SKM-1 treated with dmso at 0.1 percent for 144 hours (cell line): ENCODE results near the gene TRIOBP.

Experiments used
- DNase-seq: peaks from one replicate; lab custom pipeline; 2025; ENCODE audit not compliant: unreplicated experiment; lab: John Stamatoyannopoulos, UW

Gene TRIOBP

DNA sequence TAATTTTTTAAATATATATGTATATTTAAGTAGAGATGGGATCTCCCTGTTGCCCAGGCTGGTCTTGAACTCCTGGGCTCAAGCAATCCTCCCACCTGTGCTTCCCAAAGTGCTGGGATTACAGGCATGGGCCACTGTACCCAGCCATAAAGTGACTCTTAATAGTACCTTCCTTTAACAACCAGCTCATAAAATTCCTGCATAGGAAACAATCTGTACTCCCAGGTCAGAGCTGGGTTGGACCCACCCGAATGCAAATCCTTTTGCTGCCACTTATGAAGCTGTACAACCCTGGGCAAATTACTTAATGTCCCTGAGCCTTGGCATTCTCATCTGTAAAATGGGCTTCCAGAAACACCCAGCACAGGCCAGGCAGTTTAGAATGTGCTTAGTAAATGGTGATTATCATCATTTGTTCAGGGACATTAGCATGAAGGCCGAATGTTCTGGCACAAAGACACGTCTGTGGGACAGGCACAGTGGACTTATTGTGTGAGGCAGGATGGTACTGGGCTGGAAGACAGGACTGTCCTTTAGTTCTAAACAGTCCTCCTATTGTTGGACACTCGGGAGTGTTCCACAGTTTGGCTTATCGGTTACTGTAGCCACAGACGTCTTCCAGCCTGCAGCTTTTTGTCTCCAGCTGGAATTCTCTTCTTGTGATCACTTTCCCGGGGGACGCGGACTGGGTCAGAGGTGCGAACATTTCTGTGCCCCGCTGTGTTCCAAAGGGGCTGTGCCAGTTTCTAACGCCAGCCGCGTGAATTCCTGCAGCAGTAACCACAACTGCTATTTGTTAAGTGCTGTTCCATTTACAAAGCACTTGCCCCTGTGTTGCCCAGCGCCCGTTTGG is 32.4 kb upstream of the TRIOBP start:
- DNase-seq = no peak

DNA sequence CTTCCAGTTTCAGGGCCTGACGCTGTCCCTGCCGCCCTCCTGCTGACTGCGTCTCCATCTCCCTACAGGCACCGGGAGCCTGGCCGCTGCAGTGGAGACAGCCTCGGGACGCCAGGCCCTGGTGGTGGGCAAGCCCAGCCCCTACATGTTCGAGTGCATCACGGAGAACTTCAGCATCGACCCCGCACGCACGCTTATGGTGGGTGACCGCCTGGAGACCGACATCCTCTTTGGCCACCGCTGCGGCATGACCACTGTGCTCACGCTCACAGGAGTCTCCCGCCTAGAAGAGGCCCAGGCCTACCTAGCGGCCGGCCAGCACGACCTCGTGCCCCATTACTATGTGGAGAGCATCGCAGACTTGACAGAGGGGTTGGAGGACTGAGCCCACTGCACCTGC is 31.4 kb upstream of the TRIOBP start:
- DNase-seq = no peak

DNA sequence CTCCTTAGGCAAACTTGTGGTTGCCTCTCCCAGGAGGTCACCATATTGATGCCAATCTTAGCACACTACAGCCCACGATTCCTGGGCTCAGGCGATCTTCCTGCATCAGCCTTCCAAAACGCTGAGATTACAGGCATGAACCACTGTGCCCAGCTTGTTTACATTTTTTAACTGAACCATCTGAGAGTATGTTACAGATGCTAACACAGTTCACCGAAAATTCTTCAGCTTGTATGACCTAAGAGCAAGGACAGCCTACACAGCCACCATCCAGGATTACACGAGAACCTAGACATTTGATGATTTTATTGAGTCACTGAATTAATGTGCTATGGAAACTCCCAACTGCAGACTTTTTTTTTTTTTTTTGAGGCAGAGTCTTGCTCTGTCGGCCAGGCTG is 27.3 kb upstream of the TRIOBP start:
- DNase-seq = no peak

DNA sequence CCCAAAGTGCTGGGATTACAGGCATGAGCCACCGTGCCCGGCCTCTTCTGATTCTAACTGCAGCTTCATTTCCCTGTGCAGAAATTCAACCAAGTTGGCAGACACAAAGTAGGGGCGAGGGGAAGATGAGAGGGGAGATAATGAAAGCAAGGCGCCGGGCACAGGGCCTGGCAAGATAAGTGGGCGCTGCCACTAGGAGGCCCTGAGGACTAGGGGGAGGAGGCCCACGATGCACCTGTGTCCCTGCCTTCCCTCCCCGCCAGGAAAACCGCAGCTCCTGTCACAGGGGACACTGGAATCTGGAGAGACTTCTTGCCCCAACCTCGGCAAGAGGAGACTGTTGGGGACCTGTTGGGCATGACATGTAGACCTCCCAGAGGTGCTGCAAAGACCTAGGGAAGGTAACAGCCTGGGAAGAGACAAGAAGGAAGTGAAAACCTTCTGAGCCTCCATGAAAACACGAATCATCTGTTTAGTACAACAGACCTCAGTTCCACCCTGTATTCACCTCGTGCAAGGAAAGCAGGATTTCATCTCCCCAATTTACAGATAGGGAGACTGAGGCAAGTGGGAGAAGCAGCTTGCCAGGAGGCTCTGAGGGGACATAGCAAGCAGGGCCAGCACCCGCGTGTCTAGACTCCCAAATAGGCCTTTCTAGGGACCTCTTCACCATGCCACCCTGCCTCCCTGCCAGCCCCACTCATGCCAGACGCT is 24.5 kb upstream of the TRIOBP start:
- no peak for DNase-seq

DNA sequence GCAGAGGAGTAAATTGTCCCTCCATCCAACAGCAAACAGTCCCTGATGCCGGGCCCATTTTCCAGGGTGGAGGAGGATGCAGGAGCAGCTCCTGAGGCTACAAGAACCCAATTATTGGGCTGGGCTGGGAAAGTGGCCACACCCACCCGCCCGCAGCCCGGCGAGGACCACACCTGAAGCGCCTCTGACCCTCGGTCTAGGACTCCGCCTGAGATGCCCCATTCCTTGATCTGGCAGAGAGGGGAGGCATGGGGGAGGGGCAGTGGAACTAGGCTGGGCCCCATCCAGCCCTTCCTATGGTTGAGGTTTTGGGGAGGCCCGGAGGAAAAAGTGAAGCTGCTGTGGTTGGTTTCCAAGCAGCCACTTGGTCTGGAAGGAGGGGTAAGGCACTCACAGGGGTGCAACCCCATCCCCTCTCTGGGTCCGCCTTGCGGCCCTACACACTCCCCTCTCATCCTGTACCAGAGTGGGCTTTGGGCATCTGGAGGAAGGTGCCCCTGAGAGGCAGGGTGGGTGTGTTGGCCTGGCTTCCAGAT is 23.9 kb upstream of the TRIOBP start:
- DNase-seq = no peak

DNA sequence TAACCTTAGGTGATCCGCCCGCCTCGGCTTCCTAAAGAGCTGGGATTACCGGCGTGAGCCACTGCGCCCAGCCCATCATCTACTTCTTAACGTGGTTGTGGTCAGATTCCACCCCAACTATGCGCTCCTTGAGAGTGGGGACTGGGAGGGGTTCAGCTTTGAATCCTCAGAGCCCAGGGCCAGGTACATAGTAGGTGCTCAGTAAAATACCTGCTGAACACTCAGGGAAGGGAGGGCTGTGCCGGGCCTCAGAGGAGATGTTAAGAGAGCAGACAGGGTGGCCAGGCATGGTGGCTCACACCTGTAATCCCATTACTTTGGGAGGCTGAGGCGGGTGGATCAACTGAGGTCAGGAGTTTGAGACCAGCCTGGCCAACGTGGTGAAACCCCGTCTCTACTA is 22.6 kb upstream of the TRIOBP start:
- DNase-seq = no peak

DNA sequence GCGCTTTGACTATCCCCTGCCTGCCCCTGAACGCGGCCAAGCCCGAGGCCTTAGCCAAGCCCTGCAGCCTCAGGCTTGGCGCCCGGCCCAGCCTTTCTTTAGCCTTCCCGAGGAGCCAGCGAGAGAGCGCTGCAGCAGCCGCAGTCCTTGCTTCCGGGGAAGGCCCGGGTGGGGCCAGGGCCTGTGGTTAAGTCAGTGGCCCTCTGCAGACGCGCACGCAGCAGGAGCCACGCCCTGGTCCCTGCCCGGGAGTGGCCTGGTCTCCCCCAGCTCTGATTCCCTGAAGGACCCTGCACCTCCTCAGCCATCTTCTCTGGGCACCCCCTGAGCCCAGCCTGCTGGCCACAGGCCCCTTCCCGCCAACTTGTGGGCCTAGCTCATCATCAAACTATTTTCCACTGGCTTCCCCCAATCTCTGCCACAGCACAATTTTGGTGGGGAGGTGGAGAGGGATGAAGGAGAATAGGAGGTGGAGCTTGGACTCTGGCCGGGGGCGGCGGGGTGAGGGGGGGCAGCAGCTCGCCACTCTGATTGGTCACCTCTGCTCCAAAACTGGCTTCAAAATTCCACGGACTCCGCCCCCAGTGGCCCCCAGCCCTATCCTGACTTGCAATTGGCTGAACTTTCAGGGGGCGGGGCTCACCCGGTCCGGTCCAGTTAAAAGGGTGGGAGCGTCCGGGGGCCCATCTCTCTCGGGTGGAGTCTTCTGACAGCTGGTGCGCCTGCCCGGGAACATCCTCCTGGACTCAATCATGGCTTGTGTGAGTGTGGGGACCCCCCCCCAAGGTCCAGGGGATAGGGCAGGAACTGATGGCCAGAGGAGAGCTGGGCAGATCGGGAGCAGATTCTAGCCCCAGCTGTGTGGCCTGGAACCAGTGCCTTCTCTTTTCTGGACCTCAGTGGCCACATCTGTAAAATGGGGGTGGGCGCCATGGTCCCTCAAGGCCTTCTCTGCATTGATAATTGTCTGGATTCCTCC is 21.6 kb upstream of the TRIOBP start, which contains the start of gene LGALS1:
Gene LGALS1 (plus strand): TSS at position 686 of the 979 bp plus-strand sequence. CDS start 67 bp downstream, at position 753.
- DNase-seq = peak; percentile 60

DNA sequence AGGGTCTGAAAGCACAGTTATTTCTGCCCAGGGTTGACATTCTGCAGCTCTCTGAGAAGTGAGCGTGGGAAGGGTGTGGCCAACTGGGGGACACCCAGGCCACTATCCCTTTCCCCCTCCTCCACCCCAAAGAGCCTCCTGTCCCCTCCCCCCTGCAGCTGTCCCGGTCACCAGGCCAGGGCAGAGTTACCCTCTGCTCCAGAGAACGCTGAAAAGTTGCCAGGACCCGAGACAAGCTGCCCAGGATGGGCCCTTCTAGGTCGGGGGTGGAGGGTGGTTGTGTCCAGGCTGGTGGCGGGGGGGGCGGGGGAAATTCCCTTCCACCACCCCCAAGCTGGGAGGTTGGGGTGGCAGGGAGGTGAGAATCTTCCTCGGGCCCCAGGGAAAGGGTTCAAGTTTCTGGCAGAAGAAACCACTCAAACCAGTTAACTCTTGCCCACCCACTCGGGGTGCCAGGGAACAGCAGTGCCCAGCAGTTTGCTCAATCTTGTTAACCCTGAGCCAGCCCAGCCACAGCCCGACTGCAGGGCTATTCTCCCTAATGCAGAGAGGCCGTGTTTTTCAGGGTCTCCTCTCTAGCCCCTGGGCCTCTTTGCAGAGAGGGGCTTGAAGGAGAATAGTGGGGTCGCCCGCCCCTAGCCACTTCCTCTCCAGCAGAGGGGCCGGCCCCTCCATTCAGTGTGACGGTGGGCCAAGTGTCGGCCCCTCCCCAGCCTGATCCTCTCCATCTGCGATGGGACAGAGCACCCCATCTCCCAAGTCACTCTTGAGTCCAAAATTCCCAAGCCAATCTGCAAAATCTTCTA is 20.7 kb upstream of the TRIOBP start:
- no peak for DNase-seq

DNA sequence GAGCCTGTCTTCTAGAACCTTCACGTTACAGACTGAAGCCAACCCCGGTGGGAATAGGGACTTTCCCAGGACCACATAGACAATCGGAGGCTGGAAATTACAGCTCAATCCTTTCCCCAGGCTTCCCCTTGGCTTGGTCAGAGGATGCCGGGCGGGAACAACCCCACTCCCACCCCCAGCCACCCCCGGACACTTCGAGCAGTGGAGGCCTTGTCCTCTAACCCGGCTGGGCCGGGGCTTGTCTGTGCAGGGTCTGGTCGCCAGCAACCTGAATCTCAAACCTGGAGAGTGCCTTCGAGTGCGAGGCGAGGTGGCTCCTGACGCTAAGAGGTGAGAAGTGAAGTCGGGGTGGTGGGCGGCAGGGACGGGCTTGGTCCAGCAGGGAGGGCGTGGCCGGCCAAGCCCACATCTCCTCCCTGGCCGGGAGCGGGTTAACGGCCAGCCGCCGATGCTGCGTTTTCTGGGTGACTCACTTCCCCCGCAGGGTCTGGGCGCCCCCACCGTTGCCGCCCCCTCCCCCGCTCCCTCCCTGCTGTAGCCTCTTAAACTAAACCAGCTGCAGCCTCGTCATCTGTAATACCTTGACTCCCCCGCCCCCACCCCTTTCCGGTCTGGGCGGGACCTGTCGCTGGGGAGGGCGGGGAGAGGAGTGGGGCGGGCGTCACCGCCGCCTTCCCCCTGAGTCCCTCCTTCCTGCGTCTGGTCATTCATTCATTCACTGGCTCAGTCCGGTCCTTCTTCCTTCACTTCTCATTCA is 19.9 kb upstream of the TRIOBP start:
- peak; percentile 87 for DNase-seq

DNA sequence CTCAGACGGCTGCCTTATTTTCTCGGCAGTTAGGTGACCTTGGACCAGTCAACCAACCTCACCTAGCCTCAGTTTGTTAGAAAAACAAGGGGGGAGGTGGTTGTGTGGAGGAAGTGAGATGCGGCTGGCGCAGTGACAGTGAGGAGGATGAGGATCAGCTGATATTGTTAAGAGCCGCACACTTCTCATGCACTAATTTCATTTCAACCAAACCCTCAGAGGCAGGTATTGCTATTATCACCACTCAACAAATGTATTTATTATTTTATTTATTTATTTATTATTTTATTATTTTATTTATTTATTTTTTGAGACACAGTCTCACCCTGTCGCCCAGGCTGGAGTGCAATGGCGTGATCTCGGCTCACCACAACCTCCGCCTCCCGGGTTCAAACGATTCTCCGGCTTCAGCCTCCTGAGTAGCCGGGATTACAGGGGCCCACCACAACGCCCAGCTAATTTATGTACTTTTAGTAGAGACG is 19.3 kb upstream of the TRIOBP start:
- DNase-seq = no peak

DNA sequence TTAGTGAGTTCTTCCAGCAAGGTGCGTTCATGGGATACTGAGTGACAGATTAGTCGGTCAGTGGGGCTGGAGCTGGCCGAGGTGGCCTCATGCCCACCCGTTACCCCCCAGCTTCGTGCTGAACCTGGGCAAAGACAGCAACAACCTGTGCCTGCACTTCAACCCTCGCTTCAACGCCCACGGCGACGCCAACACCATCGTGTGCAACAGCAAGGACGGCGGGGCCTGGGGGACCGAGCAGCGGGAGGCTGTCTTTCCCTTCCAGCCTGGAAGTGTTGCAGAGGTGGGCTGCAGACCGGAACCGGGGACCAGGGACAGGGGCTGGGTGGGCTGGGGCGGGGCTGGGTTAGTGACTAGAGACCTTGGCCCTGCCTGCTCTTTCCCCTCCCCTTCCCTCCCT is 18.5 kb upstream of the TRIOBP start:
- DNase-seq = no peak

DNA sequence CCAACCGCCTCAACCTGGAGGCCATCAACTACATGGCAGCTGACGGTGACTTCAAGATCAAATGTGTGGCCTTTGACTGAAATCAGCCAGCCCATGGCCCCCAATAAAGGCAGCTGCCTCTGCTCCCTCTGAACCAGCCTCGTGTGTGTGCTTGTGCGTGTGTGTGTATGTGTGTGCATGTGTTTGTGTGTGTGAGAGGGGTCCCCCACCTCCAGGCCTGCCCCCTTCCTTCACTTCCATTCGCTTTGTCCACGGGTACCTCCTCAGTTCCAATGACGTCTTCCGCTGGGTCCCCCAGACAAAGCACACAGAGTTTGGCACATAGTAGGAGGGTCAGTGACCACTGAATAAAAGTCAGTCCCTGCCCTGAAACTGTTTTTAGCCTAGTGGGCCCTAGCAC is 17.2 kb upstream of the TRIOBP start:
- no peak for DNase-seq

DNA sequence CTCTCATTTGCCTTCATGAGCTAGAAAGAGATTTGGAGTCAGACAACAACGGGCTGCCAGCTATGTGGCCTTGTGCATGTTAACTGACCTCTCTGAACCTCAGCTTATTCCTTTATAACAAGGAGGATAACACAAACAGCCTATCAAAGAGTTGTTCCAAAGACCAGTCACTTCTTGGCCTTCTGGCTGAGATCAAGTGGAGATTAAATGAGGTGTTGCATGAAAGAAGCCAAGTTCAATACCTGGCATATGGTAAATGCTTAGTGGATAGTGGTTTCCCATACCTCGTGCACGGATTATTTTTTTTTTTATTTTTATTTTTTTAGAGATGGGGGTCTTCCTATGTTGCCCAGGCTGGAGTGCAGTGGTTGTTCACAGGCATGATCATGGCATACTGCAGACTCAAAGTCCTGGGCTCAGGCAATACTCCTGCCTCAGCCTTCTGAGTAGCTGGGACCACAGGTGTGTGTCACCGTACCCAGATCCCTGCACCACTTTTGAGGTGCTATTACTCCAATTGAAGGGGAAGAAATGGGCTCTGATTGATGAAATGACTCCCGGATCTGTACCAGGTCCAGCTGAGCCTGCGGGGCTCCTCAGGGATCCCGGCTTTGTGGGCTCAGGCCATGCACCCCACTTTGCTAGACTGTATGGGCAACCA is 16.5 kb upstream of the TRIOBP start:
- no peak for DNase-seq

DNA sequence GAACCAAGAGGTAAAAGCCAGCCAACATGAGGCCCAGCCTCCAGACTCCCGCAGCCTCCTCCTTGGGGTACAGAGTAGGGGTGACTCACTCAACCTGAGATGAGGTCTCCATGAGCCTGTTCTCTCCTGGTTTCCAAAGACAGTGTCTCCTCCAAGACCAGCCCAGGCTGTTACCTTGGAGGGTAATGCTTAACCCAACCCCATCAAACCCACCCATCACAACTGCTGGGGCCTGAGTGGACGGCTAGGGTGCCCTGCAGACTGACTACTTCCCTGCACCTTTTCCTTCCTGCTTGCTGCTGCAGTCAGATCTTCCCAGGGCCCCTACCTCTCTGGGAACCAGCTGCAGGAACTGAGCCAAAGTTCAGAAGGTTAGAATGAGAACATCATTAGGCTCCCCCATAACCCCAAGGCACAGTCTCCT is 15.8 kb upstream of the TRIOBP start:
- peak; percentile 5 for DNase-seq

DNA sequence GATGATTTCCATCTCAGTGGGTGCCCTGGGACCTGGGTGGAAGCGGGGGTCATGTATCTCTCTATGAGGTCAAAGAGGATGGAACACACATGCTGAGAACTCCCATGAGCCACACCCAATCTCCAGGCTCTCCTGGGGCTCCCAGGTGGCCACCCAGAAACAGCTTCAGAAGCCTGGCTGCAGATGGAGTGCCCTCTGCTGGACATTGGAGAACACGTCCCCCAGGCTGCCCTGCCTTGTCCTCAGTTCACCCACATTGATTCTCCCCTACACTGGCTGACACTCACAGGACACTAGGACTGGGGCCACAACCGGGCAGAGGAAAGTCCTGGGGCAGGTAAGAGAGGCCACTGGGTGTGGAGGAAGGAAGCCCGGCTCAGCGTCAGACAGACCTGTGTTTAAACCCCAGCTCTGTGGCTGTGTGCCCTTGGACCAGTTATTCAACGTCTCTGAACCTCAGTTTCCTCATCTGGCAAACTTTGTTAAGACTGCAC is 15.2 kb upstream of the TRIOBP start:
- DNase-seq = peak; percentile 88

DNA sequence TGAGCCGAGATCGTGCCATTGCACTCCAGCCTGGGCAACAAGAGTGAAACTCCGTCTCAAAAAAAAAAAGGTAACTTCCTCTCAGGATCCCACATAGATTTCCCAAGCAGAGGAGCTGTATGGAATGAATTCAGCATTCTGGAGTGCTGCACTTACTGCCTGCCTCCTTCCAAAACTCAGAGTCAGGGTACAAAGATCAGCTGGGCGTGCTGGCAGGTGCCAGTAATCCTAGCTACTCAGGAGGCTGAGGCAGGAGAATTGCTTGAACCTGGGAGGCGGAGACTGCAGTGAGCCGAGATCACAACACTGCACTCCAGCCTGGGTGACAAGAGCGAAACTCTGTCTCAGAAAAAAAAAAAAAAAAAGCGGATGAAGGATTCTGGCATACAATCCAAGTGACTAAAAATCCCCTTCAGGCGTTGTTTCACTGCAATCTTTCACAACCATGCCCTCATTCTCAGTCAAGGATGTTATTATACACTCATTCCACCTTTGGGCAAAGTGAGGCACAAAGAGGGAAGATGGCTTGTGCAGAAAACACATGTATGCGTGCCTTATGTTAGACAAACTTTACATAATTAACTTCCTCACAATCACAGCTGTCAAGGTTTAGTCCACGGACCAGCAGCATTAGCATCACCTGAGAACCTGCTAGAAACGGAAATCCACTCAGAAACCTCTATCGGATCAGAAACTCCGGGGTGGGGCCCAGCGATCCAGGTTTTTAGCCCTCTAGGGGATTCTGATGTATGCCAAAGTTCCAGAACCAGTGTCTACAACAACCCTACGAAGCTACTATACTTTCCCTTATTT is 11.8 kb upstream of the TRIOBP start:
- no peak for DNase-seq
